Transverse colon (tissue), 4 donors: Measurements from ENCODE around the gene CPNE6.

Source experiments
- POLR2A ChIP-seq: fragments of 450-650 bp; IDR thresholded peaks from one replicate; pipeline ENCODE4 v1.6.1; 2016; ENCODE audit warnings: antibody characterized with exemption, mild to moderate bottlenecking, moderate library complexity
- POLR2AphosphoS5 ChIP-seq, 3 donors: sonication (generic); formaldehyde crosslinking; IDR thresholded peaks; one replicate each; pipeline ENCODE4 v1.6.1; 2016; ENCODE audit warnings: antibody characterized with exemption in 3 of 3
- TF ChIP-seq, protein P1 (sequence below), 5 experiments: fragments of 200-600 bp in 3 of 5; fragments of 450-650 bp in 2 of 5; sonication (generic) in 3 of 5; IDR thresholded peaks; 1 replicate in 2 of 5; 2 replicates in 3 of 5; pipeline ENCODE4 v1.5.1; 2016 to 2017; ENCODE audit warnings: antibody characterized with exemption in 5 of 5, inconsistent platforms in 3 of 5, mild to moderate bottlenecking in 2 of 5, moderate library complexity in 1 of 5

GRCh38 chr14:24116128-24116814 is 44.9 kb downstream of the CPNE6 start:
- TF ChIP-seq, protein P1, sequence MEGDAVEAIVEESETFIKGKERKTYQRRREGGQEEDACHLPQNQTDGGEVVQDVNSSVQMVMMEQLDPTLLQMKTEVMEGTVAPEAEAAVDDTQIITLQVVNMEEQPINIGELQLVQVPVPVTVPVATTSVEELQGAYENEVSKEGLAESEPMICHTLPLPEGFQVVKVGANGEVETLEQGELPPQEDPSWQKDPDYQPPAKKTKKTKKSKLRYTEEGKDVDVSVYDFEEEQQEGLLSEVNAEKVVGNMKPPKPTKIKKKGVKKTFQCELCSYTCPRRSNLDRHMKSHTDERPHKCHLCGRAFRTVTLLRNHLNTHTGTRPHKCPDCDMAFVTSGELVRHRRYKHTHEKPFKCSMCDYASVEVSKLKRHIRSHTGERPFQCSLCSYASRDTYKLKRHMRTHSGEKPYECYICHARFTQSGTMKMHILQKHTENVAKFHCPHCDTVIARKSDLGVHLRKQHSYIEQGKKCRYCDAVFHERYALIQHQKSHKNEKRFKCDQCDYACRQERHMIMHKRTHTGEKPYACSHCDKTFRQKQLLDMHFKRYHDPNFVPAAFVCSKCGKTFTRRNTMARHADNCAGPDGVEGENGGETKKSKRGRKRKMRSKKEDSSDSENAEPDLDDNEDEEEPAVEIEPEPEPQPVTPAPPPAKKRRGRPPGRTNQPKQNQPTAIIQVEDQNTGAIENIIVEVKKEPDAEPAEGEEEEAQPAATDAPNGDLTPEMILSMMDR (IDR thresholded peaks at IDR 0.05), result no peak
- no peak for TF ChIP-seq POLR2A
- no peak for TF ChIP-seq POLR2AphosphoS5 (IDR thresholded peaks at IDR 0.05)
